SK-N-SH (cell line): ENCODE measurements around the gene ADTRP.

Experiments
- CHD2 ChIP-seq: fragments of 150-350 bp; IDR thresholded peaks from 2 replicates; pipeline ENCODE4 v1.6.1; 2018; ENCODE audit warnings: low read length; ENCODE audit not compliant: partially characterized antibody
- FOXJ3 ChIP-seq: sonication (generic); formaldehyde crosslinking; IDR thresholded peaks from 2 replicates; pipeline ENCODE4 v1.5.1; 2020; ENCODE audit warnings: mild to moderate bottlenecking, missing genetic modification reagents
- POLR2AphosphoS5 ChIP-seq: IDR thresholded peaks from 2 replicates; pipeline ENCODE4 v1.6.1; 2012; ENCODE audit warnings: low read depth, low read length
- YY1 ChIP-seq: IDR thresholded peaks from 2 replicates; pipeline ENCODE4 v1.4.0; 2012; ENCODE audit warnings: low read depth, mild to moderate bottlenecking
- TF ChIP-seq, protein P1 (sequence below): fragments of 200-600 bp; sonication (generic); IDR thresholded peaks from 2 replicates; pipeline ENCODE4 v1.6.1; 2017; ENCODE audit warnings: antibody characterized with exemption, mild to moderate bottlenecking, moderate library complexity
- TF ChIP-seq, protein P2 (sequence below): fragments of 150-350 bp; IDR thresholded peaks from 2 replicates; pipeline ENCODE4 v1.6.1; 2016; ENCODE audit warnings: mild to moderate bottlenecking, low read depth, low read length
- TF ChIP-seq, protein P3 (sequence below): IDR thresholded peaks from 2 replicates; pipeline ENCODE4 v1.4.0; 2012; ENCODE audit warnings: low read depth

DNA sequence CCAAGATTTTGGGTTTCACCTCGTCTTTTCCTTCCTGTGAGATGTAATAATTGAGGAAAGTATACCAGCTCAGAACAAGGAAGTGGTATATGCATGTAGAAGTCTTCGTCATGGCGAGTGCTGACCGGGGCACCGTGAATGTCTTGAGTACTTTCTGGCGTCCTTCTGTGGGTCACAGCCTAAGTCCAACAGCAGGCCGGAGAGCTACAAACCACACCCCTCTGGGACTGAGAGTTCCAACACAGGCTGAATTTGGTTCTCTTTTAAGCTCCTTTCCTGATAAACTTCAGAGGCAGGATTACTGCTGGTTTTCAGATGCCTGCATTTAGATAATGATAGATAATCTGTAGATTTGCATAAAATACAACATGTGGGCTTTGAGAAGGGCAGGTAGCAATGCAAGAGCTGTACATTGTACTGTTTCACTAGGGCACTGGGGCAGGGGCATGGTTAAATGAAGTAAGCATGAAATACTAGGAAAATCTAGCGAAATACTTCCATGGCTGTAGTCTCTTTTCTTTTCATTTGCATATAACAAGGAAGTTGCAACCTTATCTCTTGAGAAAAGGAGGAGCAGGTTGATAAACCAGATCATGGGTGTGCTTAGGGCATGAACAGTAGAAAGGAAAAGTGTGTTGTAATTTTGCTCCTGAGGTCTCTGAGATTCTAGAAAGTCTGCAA, at the start of gene ADTRP:
- TF ChIP-seq, protein P1, sequence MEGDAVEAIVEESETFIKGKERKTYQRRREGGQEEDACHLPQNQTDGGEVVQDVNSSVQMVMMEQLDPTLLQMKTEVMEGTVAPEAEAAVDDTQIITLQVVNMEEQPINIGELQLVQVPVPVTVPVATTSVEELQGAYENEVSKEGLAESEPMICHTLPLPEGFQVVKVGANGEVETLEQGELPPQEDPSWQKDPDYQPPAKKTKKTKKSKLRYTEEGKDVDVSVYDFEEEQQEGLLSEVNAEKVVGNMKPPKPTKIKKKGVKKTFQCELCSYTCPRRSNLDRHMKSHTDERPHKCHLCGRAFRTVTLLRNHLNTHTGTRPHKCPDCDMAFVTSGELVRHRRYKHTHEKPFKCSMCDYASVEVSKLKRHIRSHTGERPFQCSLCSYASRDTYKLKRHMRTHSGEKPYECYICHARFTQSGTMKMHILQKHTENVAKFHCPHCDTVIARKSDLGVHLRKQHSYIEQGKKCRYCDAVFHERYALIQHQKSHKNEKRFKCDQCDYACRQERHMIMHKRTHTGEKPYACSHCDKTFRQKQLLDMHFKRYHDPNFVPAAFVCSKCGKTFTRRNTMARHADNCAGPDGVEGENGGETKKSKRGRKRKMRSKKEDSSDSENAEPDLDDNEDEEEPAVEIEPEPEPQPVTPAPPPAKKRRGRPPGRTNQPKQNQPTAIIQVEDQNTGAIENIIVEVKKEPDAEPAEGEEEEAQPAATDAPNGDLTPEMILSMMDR, result no peak
- TF ChIP-seq POLR2AphosphoS5, result no peak
- TF ChIP-seq CHD2, result no peak
- no peak for TF ChIP-seq FOXJ3 (CRISPR knock-in tag)
- TF ChIP-seq, protein P2, sequence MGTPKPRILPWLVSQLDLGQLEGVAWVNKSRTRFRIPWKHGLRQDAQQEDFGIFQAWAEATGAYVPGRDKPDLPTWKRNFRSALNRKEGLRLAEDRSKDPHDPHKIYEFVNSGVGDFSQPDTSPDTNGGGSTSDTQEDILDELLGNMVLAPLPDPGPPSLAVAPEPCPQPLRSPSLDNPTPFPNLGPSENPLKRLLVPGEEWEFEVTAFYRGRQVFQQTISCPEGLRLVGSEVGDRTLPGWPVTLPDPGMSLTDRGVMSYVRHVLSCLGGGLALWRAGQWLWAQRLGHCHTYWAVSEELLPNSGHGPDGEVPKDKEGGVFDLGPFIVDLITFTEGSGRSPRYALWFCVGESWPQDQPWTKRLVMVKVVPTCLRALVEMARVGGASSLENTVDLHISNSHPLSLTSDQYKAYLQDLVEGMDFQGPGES, result no peak
- TF ChIP-seq, protein P3, sequence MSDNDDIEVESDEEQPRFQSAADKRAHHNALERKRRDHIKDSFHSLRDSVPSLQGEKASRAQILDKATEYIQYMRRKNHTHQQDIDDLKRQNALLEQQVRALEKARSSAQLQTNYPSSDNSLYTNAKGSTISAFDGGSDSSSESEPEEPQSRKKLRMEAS, result no peak
- TF ChIP-seq YY1, result no peak
